GM12891 (cell line): Measurements from ENCODE around the gene FCSK. TPM values are rescaled to one million over a fixed set of nuclear protein-coding genes. Genes with fewer than 3 reads are reported as not detected.
"Not testable (repeated sequence)": the region's sequence is repeated elsewhere in the genome, so short reads cannot be mapped to it uniquely, and the experiment has no call there.

Source experiments
- DNase-seq: peaks from one replicate; pipeline ENCODE4 v3.0.0; 2011; ENCODE audit warnings: low spot score; ENCODE audit not compliant: insufficient read length
- FAIRE-seq: peaks from 2 replicates; lab custom pipeline; 2011; peaks lifted over from hg19 to GRCh38; lab: Jason Lieb, UNC
- PAX5 ChIP-seq: IDR thresholded peaks from 2 replicates; pipeline ENCODE4 v1.6.1; 2011; ENCODE audit warnings: low read length, moderate library complexity, mild to moderate bottlenecking; ENCODE audit not compliant: insufficient read depth, severe bottlenecking
- POLR2A ChIP-seq: IDR thresholded peaks from 2 replicates; pipeline ENCODE4 v1.6.1; 2011; ENCODE audit warnings: low read depth, low read length, control low read depth
- POLR2AphosphoS5 ChIP-seq: IDR thresholded peaks from 2 replicates; pipeline ENCODE4 v1.6.1; 2011; ENCODE audit warnings: low read depth, low read length, control low read depth
- POU2F2 ChIP-seq: IDR thresholded peaks from 2 replicates; pipeline ENCODE4 v1.6.1; 2011; ENCODE audit warnings: low read depth, mild to moderate bottlenecking, control low read depth, low read length, moderate library complexity
- SPI1 ChIP-seq: IDR thresholded peaks from 2 replicates; pipeline ENCODE4 v1.6.1; 2011; ENCODE audit warnings: low read depth, low read length, control low read depth
- TAF1 ChIP-seq: IDR thresholded peaks from 2 replicates; pipeline ENCODE4 v1.6.1; 2011; ENCODE audit warnings: low read depth, low read length, control low read depth
- polyA plus RNA-seq: library from polyadenylated mRNA; unstranded; fragments of >200 nt; gene quantifications from one replicate; pipeline ENCODE4 v1.2.1, GENCODE V29; 2012; ENCODE audit warnings: low read depth, missing spikeins, inconsistent platforms; ENCODE audit not compliant: missing spikeins

FCSK gene
- polyA plus RNA-seq: 8.0 TPM

DNA sequence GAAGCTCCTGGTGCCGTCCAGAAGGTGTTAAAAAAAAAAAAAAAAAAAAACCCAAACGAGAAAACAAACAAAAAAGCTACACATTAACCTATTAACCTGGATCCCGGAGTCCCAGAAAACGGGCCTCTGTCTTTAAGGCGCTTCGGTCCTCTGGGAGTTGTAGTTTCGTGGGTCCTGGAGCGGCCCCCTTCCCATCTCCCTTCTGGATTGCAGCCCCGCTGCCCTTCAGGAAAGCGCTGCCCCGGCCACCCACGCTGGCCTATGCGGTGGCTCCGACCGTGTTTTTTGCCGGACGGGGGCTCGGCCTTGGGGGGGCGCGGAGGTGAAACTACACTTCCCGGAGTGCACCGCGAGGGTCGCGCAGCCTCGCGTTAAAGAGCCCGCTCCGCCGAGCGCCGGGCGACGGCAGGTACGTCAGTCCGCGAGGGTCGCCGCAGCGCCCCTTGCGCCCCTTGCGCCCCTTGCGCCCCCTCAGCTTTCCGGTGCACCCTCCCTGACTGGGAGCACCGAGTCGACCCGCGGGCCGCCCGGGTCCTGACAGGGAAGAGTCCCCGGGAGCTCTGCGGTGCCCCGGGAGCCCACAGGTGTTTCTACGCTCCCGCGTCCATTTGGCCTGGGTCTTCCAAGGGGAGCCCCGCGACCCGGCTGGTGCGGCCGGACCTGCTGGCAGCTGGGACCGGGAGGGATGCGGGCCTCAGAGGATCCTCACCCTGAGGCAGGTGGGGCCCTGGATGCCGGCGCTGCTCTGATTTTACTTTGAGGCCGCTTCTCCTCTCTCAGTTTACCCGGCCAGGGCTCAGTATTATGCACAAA, at the start of gene FCSK:
TSS of gene FCSK (plus strand) at position 374 of the 813 bp plus-strand sequence. CDS start 8,596 bp downstream, outside the sequence.
- TF ChIP-seq TAF1 (no peak), POU2F2 (no peak), POLR2A (no peak), POLR2AphosphoS5 (no peak)
- FAIRE-seq (peak; percentile 90), DNase-seq (peak; percentile 86)

GRCh38 chr16:70406104-70406503, 48.3 kb upstream of the FCSK start:
- not testable (repeated sequence) for FAIRE-seq, DNase-seq

DNA sequence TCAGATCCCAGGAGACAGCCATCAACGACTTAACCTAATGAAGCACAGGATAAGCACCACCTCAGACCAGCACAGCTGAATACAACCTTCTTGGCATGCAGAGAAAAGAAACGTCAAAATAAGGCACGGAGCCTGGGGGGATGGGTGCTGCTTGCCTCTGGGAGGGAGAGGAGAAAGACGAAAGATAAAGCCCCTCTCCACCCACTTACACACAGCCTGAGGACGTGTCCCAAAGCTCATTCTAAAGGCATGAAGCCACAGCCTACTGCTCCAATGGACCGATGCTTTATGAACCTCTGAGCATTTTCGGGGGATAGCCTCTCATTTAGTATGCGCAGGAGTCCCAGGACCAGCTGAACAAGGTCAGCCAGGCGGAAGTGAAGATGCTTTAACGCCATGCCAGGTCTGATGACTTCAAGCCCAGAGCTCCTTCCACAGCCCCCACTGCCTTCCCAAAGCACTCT, 46.6 kb upstream of the FCSK start:
- FAIRE-seq (peak; percentile 56), DNase-seq (no peak)
- TF ChIP-seq POLR2A (0 out of 2 replicates have a peak, but pooled peaks have one; percentile 13), SPI1 (peak; percentile 48), POLR2AphosphoS5 (no peak), POU2F2 (0 out of 2 replicates have a peak, but pooled peaks have one; percentile 9)

DNA sequence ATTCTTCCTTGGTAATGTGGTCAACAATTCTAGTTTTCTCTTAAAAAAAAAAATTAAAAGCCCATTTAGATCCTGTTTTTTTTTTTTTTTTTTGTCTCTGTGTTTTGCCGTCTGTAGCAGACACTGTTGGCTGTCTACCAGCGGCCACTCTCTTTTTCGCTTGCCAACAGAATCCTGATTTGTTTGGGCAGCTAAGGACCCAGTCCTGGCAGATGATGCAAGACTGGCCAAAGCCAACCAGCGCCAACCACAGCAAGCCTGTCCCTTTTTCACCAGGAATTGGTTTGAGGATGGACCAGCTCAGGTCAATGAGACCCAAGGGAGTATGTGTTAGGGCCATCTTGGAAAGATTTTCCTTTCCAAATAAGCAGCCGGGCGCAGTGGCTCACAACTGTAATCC, 43.7 kb upstream of the FCSK start:
- no peak for TF ChIP-seq PAX5
- TF ChIP-seq POLR2A: no peak
- TF ChIP-seq POU2F2: no peak
- TF ChIP-seq TAF1: no peak
- no peak for TF ChIP-seq POLR2AphosphoS5
- TF ChIP-seq SPI1: no peak
- DNase-seq (no peak), FAIRE-seq (no peak)

DNA sequence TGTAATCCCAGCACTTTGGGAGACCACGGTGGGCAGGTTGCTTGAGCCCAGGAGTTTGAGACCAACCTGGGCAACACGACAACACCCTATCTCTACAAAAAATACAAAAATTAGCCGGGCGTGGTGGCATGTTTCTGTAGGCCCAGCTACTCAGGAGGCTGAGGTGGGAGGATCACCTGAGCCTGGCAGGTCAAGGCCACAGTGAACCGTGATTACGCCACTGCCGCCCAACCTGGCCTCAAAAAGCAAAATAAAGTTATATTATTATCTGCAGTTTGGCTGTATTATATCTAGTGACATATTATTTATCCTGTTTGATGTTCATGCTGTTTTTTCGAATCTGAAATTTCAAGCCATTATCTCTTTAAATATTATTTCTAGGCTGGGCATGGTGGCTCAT, 42.0 kb upstream of the FCSK start:
- no peak for TF ChIP-seq POLR2A
- no peak for TF ChIP-seq PAX5
- no peak for TF ChIP-seq POU2F2
- no peak for TF ChIP-seq POLR2AphosphoS5
- FAIRE-seq (no peak), DNase-seq (no peak)

DNA sequence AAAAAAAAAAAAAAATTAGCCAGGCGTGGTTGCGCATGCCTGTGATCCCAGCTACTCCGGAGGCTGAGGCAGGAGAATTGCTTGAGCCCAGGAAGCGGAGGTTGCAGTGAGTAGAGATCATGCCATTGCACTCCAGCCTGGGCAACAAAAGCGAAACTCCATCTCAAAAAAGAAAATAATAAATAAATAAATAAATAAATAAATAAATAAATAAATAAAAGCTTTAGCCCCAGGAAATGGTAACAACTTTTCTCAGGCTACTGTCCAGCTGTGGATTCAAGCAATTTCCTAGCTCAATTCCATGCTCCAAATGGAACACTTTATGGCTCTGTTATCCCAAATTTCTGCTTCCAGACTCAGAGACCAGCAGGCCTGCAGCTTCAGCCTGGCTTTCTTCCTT, 40.8 kb upstream of the FCSK start:
- not testable (repeated sequence) for DNase-seq, FAIRE-seq

GRCh38 chr16:70416748-70417616, 37.4 kb upstream of the FCSK start:
- peak; percentile 80 for FAIRE-seq
- DNase-seq: no peak
- TF ChIP-seq POLR2A: peak; percentile 38; the same call in 1 of the 2 replicates
- TF ChIP-seq PAX5: peak; percentile 69
- TF ChIP-seq TAF1: no peak
- TF ChIP-seq POLR2AphosphoS5: no peak; the same call in 1 of the 2 replicates
- 0 out of 2 replicates have a peak, but pooled peaks have one; percentile 45 for TF ChIP-seq POU2F2
- TF ChIP-seq SPI1: no peak

DNA sequence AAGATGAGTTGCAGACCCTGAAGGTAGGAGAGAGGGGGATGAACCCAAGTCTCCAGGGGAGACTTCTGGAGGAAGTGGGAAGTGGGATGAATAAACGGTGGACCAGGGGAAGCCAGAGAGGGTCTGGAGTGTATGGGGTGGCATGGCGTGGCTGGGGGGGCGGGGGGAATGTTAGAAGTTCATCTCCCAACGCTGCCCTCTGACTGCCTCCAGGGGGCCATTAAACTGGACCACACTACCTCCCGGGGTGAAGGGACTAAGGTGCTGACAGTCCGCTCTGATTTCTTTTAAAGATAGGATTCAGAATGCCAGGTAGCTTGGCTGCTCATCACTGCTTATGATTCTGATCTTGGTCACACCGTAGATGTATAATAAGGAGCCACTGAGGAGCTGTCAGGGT, 36.7 kb upstream of the FCSK start:
- DNase-seq: no peak
- no peak for TF ChIP-seq POLR2AphosphoS5
- TF ChIP-seq SPI1: 0 out of 2 replicates have a peak, but pooled peaks have one; percentile 14
- FAIRE-seq: no peak

GRCh38 chr16:70418274-70418992, 36.0 kb upstream of the FCSK start:
- no peak for FAIRE-seq
- TF ChIP-seq SPI1 (no peak), POU2F2 (no peak), TAF1 (no peak), PAX5 (no peak), POLR2A (no peak), POLR2AphosphoS5 (no peak)
- DNase-seq: no peak

DNA sequence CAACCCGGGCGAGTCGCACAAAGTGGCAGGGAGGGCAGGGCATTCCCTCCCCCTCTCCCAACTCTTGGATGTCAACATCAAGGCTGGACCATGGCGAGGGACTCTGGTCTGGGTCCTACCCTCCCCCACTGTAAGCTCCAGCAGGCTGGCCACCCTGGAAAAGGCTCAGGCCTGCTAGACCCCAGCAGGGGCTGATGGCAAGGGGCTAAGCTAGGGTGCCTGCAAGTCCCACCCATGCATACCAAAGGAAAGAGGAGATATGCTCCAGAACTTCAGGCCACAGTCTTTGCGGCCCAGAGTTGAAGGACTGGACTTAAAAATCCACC, 35.4 kb upstream of the FCSK start:
- FAIRE-seq: no peak
- DNase-seq: no peak
- TF ChIP-seq POLR2A (no peak), POU2F2 (no peak), TAF1 (no peak), PAX5 (no peak), POLR2AphosphoS5 (no peak), SPI1 (no peak)
